B cell (primary cell): ENCODE results near the gene NAPB.

Experiments used
- CTCF ChIP-seq: fragments of 200-600 bp; IDR thresholded peaks from one replicate; pipeline ENCODE4 v1.8.0; 2022; ENCODE audit warnings: antibody characterized with exemption, mild to moderate bottlenecking
- EZH2 ChIP-seq: IDR thresholded peaks from 2 replicates; pipeline ENCODE4 v1.6.1; 2012; ENCODE audit warnings: borderline replicate concordance, low read depth, mild to moderate bottlenecking, moderate library complexity, low read length; ENCODE audit not compliant: insufficient read depth, poor library complexity, severe bottlenecking

- TF ChIP-seq EZH2 (no peak), CTCF (no peak)
These were observed 12.3 kb upstream of the NAPB start for GRCh38 chr20:23433628-23434027.
